Fibroblast of the conjunctiva (primary cell): Measurements from ENCODE around the gene TSPY9.
"Not testable (repeated sequence)": the region's sequence is repeated elsewhere in the genome, so short reads cannot be mapped to it uniquely, and the experiment has no call there.

Experiments
- DNase-seq: peaks from one replicate; pipeline ENCODE4 v3.0.0-alpha.2; 2010; ENCODE audit warnings: low read depth

Gene TSPY9

GRCh38 chrY:9486967-9487366, at the start of gene TSPY9:
TSPY9 (plus strand) TSS chrY:9487267; CDS start chrY:9487313, 46 bp downstream.
- not testable (repeated sequence) for DNase-seq

- DNase-seq: not testable (repeated sequence)
Measured at GRCh38 chrY:9466655-9467054, 20.4 kb upstream of the TSPY9 start, which contains the start of gene TSPY1. TSPY1 (plus strand) TSS chrY:9466955; CDS start chrY:9467001, 46 bp downstream.

- DNase-seq: not testable (repeated sequence)
Measured at GRCh38 chrY:9504396-9504795, 17.3 kb downstream of the TSPY9 start.

GRCh38 chrY:9516287-9516686, 29.2 kb downstream of the TSPY9 start:
- DNase-seq: not testable (repeated sequence)

- DNase-seq: not testable (repeated sequence)
Measured at GRCh38 chrY:9527580-9527979, 40.5 kb downstream of the TSPY9 start, which contains the start of gene TSPY10. TSPY10 (plus strand) TSS chrY:9527880; CDS start chrY:9527926, 46 bp downstream.
